H9 (cell line): ENCODE results near the gene RPP30. TPM values are rescaled to one million over a fixed set of nuclear protein-coding genes. Genes with fewer than 3 reads are reported as not detected.

Source experiments
- DNase-seq: peaks from one replicate; pipeline ENCODE4 v3.0.0-alpha.2; 2017
- H2AFZ ChIP-seq: one replicate; pipeline ENCODE4 v1.6.1; 2013; ENCODE audit warnings: mild to moderate bottlenecking, low read length, control low read depth, moderate library complexity
- H2AK5ac ChIP-seq: 2 replicates; pipeline ENCODE4 v1.6.1; 2013; ENCODE audit warnings: low read length, control low read depth, mixed read lengths; ENCODE audit not compliant: insufficient read length
- H2BK120ac ChIP-seq: one replicate; pipeline ENCODE4 v1.6.1; 2013; ENCODE audit warnings: low read depth, mild to moderate bottlenecking, low read length, control low read depth, inconsistent platforms; ENCODE audit not compliant: poor library complexity, severe bottlenecking
- H2BK12ac ChIP-seq: 2 replicates; pipeline ENCODE4 v1.6.1; 2013; ENCODE audit warnings: low read length, control low read depth, mixed read lengths, low read depth; ENCODE audit not compliant: insufficient read length
- H2BK15ac ChIP-seq: 2 replicates; pipeline ENCODE4 v1.6.1; 2013; ENCODE audit warnings: low read depth, low read length, control low read depth
- H2BK20ac ChIP-seq: one replicate; pipeline ENCODE4 v1.6.1; 2013; ENCODE audit warnings: low read depth, mild to moderate bottlenecking, low read length, control low read depth, inconsistent platforms; ENCODE audit not compliant: poor library complexity, severe bottlenecking
- H2BK5ac ChIP-seq: 2 replicates; pipeline ENCODE4 v1.6.1; 2013; ENCODE audit warnings: low read length, control low read depth, mixed read lengths; ENCODE audit not compliant: insufficient read length
- H3K14ac ChIP-seq: 2 replicates; pipeline ENCODE4 v1.6.1; 2013; ENCODE audit warnings: low read length, control low read depth; ENCODE audit not compliant: insufficient read depth
- H3K18ac ChIP-seq: 2 replicates; pipeline ENCODE4 v1.6.1; 2013; ENCODE audit warnings: low read depth, mild to moderate bottlenecking, mixed read lengths, low read length, control low read depth; ENCODE audit not compliant: insufficient read length
- H3K23ac ChIP-seq: 2 replicates; pipeline ENCODE4 v1.6.1; 2013; ENCODE audit warnings: low read length, control low read depth, mixed read lengths, low read depth; ENCODE audit not compliant: insufficient read length
- H3K23me2 ChIP-seq: 2 replicates; pipeline ENCODE4 v1.6.1; 2013; ENCODE audit warnings: low read depth, mild to moderate bottlenecking, mixed read lengths, low read length, control low read depth; ENCODE audit not compliant: insufficient read length, poor library complexity, severe bottlenecking
- H3K27ac ChIP-seq: 2 replicates; pipeline ENCODE4 v1.5.1; 2013; ENCODE audit warnings: low read length, control low read depth, mixed read lengths, low read depth; ENCODE audit not compliant: insufficient read length
- H3K27me3 ChIP-seq: 2 replicates; pipeline ENCODE4 v1.6.1; 2013; ENCODE audit warnings: low read length, control low read depth, inconsistent platforms; ENCODE audit not compliant: insufficient read depth
- H3K4ac ChIP-seq: 2 replicates; pipeline ENCODE4 v1.6.1; 2013; ENCODE audit warnings: low read depth, mild to moderate bottlenecking, control low read depth, inconsistent platforms, low read length, moderate library complexity
- H3K4me1 ChIP-seq: 2 replicates; pipeline ENCODE4 v1.6.1; 2013; ENCODE audit warnings: low read length, control low read depth, inconsistent platforms; ENCODE audit not compliant: insufficient read depth
- H3K4me2 ChIP-seq: 2 replicates; pipeline ENCODE4 v1.6.1; 2013; ENCODE audit warnings: low read length, control low read depth, mixed read lengths; ENCODE audit not compliant: insufficient read length, insufficient read depth
- H3K56ac ChIP-seq: 2 replicates; pipeline ENCODE4 v1.6.1; 2013; ENCODE audit warnings: low read depth, mild to moderate bottlenecking, mixed read lengths, low read length, control low read depth; ENCODE audit not compliant: insufficient read length
- H3K79me1 ChIP-seq: 2 replicates; pipeline ENCODE4 v1.6.1; 2013; ENCODE audit warnings: low read depth, mild to moderate bottlenecking, moderate library complexity, low read length, control low read depth, inconsistent platforms; ENCODE audit not compliant: insufficient read depth, poor library complexity, severe bottlenecking
- H3K79me2 ChIP-seq: 2 replicates; pipeline ENCODE4 v1.6.1; 2013; ENCODE audit warnings: low read length, control low read depth, inconsistent platforms; ENCODE audit not compliant: insufficient read depth
- H3K9ac ChIP-seq: 2 replicates; pipeline ENCODE4 v1.6.1; 2013; ENCODE audit warnings: low read length, control low read depth, mixed read lengths; ENCODE audit not compliant: insufficient read length; ENCODE audit errors: extremely low read depth
- H3K9me3 ChIP-seq: one replicate; pipeline ENCODE4 v1.6.1; 2013; ENCODE audit warnings: low read depth, low read length, inconsistent platforms; ENCODE audit not compliant: control insufficient read depth
- H3T11ph ChIP-seq: one replicate; pipeline ENCODE4 v1.6.1; 2013; ENCODE audit warnings: mild to moderate bottlenecking, low read length, control low read depth, inconsistent platforms
- H4K20me1 ChIP-seq: one replicate; pipeline ENCODE4 v1.6.1; 2013; ENCODE audit not compliant: control insufficient read depth, insufficient read length, insufficient read depth
- H4K5ac ChIP-seq: 2 replicates; pipeline ENCODE4 v1.6.1; 2013; ENCODE audit warnings: low read depth, mild to moderate bottlenecking, mixed read lengths, low read length, control low read depth; ENCODE audit not compliant: insufficient read length
- H4K8ac ChIP-seq: replicated peaks from 2 replicates; pipeline ENCODE4 v1.6.1; 2013; ENCODE audit warnings: low read length, control low read depth, mixed read lengths, low read depth; ENCODE audit not compliant: insufficient read length
- H4K91ac ChIP-seq: 2 replicates; pipeline ENCODE4 v1.6.1; 2013; ENCODE audit warnings: low read depth, mild to moderate bottlenecking, moderate library complexity, mixed read lengths, low read length, control low read depth; ENCODE audit not compliant: insufficient read length
- H3K27ac Mint-ChIP-seq, 3 experiments: 2 replicates in 2 of 3; 3 replicates in 1 of 3; pipeline ENCODE4 v1.8.0; 2020 to 2021; ENCODE audit warnings: mixed read lengths in 3 of 3, mild to moderate bottlenecking in 1 of 3, moderate library complexity in 1 of 3
- H3K27me3 Mint-ChIP-seq: 2 replicates; pipeline ENCODE4 v1.8.0; 2021; ENCODE audit warnings: low read depth, mild to moderate bottlenecking, moderate library complexity, mixed read lengths
- H3K36me3 Mint-ChIP-seq, 3 experiments: 2 replicates in 2 of 3; 3 replicates in 1 of 3; pipeline ENCODE4 v1.8.0; 2020 to 2021; ENCODE audit warnings: low read depth in 3 of 3, mixed read lengths in 3 of 3; ENCODE audit not compliant: insufficient read depth in 1 of 3
- H3K4me1 Mint-ChIP-seq, 2 experiments: 2 replicates each; pipeline ENCODE4 v1.8.0; 2020; ENCODE audit warnings: mixed read lengths in 2 of 2
- H3K4me3 Mint-ChIP-seq, 2 experiments: 2 replicates in 1 of 2; 3 replicates in 1 of 2; pipeline ENCODE4 v1.8.0; 2020 to 2021; ENCODE audit warnings: mild to moderate bottlenecking in 2 of 2, mixed read lengths in 2 of 2, moderate library complexity in 1 of 2
- H3K9me3 Mint-ChIP-seq, 2 experiments: 2 replicates in 1 of 2; 3 replicates in 1 of 2; pipeline ENCODE4 v1.8.0; 2020; ENCODE audit warnings: mild to moderate bottlenecking in 2 of 2, mixed read lengths in 2 of 2, moderate library complexity in 1 of 2
- CTCF ChIP-seq: fragments of 200-600 bp; sonication (generic); conservative IDR thresholded peaks from 3 replicates; pipeline ENCODE4 v1.8.0; 2021; ENCODE audit warnings: antibody characterized with exemption, mild to moderate bottlenecking
- WGBS: extraction: QIAGEN DNeasy Blood & Tissue Kit; methylation state at CpG from one replicate; pipeline ENCODE4 v1.1.7; 2013; ENCODE audit warnings: missing lambda C conversion rate, low lambda C conversion rate, mixed read lengths; ENCODE audit not compliant: insufficient read length; ENCODE audit errors: extremely low coverage; 5-methylcytosine and 5-hydroxymethylcytosine counted together
- total RNA-seq: library from RNA; stranded (reverse); gene quantifications from 2 replicates; pipeline ENCODE4 v1.2.1, GENCODE V29; 2021

RPP30 gene
- total RNA-seq, 1 experiment from 2014 or later, result 77.7 TPM

DNA sequence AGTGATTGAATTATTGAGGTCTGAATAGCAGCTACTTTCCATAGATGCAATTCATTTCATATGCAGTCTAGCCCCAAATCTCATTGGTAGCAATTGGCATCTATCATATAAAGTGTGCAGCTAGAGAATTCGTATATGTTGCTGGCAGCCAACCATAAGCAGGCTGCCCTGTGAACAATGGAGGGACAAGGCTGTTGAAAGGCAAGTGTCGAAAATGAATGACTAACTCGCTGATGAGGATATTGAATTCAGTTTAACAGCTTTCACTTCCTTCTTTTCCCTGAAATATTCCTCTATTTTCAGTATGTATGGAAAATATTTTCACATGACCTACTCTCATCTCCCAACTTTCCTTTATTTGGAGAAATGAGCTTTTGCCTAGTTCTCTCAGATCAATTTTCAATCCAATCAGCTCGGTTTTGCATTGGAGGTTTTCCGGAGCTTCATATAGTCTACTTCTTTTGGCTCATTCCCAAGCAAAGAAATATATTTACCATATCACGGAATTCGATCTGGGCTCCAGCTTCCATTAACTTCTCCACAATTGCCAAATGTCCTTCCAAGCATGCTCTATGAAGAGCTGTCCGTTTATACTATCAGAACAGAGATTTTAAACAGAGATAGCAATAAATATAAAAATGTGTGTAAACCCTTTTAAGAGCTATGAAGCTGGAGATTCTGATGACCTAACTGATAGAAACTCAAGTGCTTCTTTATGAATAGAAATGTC, 45.6 kb downstream of the RPP30 start:
- H3K9ac ChIP-seq, result no peak overlapping the region
- H3K23me2 ChIP-seq, result no peaks in the 10 kb centered on the region
- no peaks in the 10 kb centered on the region for H3K4me1 ChIP-seq
- H4K5ac ChIP-seq, result no peak overlapping the region
- H3K79me2 ChIP-seq, result no peaks in the 10 kb centered on the region
- no peaks in the 10 kb centered on the region for H3K79me1 ChIP-seq
- WGBS, result no CpG with 5 or more reads among the region's 8 CpGs
- H4K8ac ChIP-seq, result no peak overlapping the region
- no peak overlapping the region for H3K56ac ChIP-seq
- Mint-ChIP-seq H3K4me1 (peaks cover 23 to 27% of the 10 kb centered on the region in 2 experiments), H3K27me3 (peaks cover 99% of the 10 kb centered on the region), H3K27ac (no peak overlapping the region), H3K9me3 (no peaks in the 10 kb centered on the region), H3K4me3 (no peak overlapping the region), H3K36me3 (no peaks in the 10 kb centered on the region)
- H3K27me3 ChIP-seq, result peaks cover 73% of the 10 kb centered on the region
- H3K18ac ChIP-seq, result no peak overlapping the region
- no peak overlapping the region for H3K23ac ChIP-seq
- H2BK5ac ChIP-seq, result no peak overlapping the region
- no peak overlapping the region for H2BK12ac ChIP-seq
- H3K4me2 ChIP-seq, result no peak overlapping the region
- no peak overlapping the region for H2BK120ac ChIP-seq
- H3K14ac ChIP-seq, result no peak overlapping the region
- H4K20me1 ChIP-seq, result no peaks in the 10 kb centered on the region
- no peak overlapping the region for H4K91ac ChIP-seq
- no peak overlapping the region for H3T11ph ChIP-seq
- H2BK20ac ChIP-seq, result no peak overlapping the region
- no peak for TF ChIP-seq CTCF
- no peak overlapping the region for H2BK15ac ChIP-seq
- H3K4ac ChIP-seq, result no peak overlapping the region
- no peak overlapping the region for H3K27ac ChIP-seq
- no peak for DNase-seq
- H2AK5ac ChIP-seq, result no peak overlapping the region
- no peaks in the 10 kb centered on the region for H3K9me3 ChIP-seq
- no peak overlapping the region for H2AFZ ChIP-seq
